Heart right ventricle (tissue), 16 donors: ENCODE data around the gene TMSB15A. TPM values are rescaled to one million over a fixed set of nuclear protein-coding genes. Genes with fewer than 3 reads are reported as not detected.

Experiments used
- ATAC-seq, 8 donors: fragments of 200-7000 bp; cut with Tn5 transposase; one replicate each; pipeline ENCODE4 v1.9.1; 2020; ENCODE audit warnings: mild to moderate bottlenecking in 8 of 8, moderate library complexity in 8 of 8, moderate number of reproducible peaks in 1 of 8
- DNase-seq, 2 donors: peaks; one replicate each; pipeline ENCODE4 v3.0.0-alpha.2; 2020
- H3K27ac ChIP-seq, 10 donors: fragments of 200-600 bp; sonication (generic) in 2 of 10; one replicate each; pipeline versions ENCODE4 v1.5.0 to v1.8.0; 2020 to 2022; ENCODE audit warnings: mild to moderate bottlenecking in 3 of 10
- H3K27me3 ChIP-seq, 7 donors: fragments of 200-600 bp; one replicate each; pipeline ENCODE4 v1.8.0; 2021 to 2022; ENCODE audit warnings: mild to moderate bottlenecking in 2 of 7
- H3K36me3 ChIP-seq, 9 donors: fragments of 200-600 bp; sonication (generic) in 1 of 9; one replicate each; pipeline versions ENCODE4 v1.5.0 to v1.8.0; 2020 to 2022; ENCODE audit warnings: mild to moderate bottlenecking in 2 of 9
- H3K4me1 ChIP-seq, 9 donors: fragments of 200-600 bp; sonication (generic) in 1 of 9; one replicate each; pipeline versions ENCODE4 v1.5.0 to v1.8.0; 2020 to 2022; ENCODE audit warnings: mild to moderate bottlenecking in 4 of 9
- H3K4me3 ChIP-seq, 10 donors: fragments of 200-600 bp; sonication (generic) in 2 of 10; one replicate each; pipeline versions ENCODE4 v1.5.0 to v1.8.0; 2020 to 2022; ENCODE audit warnings: mild to moderate bottlenecking in 7 of 10, moderate library complexity in 2 of 10
- H3K9me3 ChIP-seq, 11 donors: fragments of 200-600 bp in 10 of 11; sonication (generic) in 2 of 11; one replicate each; pipeline versions ENCODE4 v1.5.0 to v1.8.0; 2013 to 2022; ENCODE audit warnings: mild to moderate bottlenecking in 2 of 11, control low read depth in 1 of 11, moderate library complexity in 1 of 11
- WGBS, 2 donors: extraction: QIAGEN DNeasy Blood & Tissue Kit; methylation state at CpG; one replicate each; pipeline ENCODE4 v1.1.7; 2013; ENCODE audit warnings: inconsistent platforms in 1 of 2; 5-methylcytosine and 5-hydroxymethylcytosine counted together
- intact Hi-C, 10 donors: fragments of 100-400 bp; cut with DNase I; formaldehyde crosslinking; loops; one replicate each; pipeline versions ENCODE4 v1.11.1 to v1.14.2; 2022
- long read RNA-seq, 3 donors: library from polyadenylated mRNA; unstranded; transcript quantifications; one replicate each; pipeline ENCODE4 v2.0.0, GENCODE V29; 2020 to 2021
- polyA plus RNA-seq, 2 donors: library from polyadenylated mRNA; stranded (reverse); fragments of 200-250 nt; gene quantifications; one replicate each; pipeline ENCODE4 v1.2.3, GENCODE V29; 2013
- total RNA-seq, 10 donors: library from RNA; stranded (reverse); fragmentation: NEBNext Ultra II Directional in 3 of 10; extraction: Animal tissue kit (Norgen Biotek cat#: 25700) in 3 of 10; gene quantifications; one replicate each; pipeline versions ENCODE4 v1.2.1 to v1.2.4, GENCODE V29; 2021 to 2023
- TF ChIP-seq, protein P1 (sequence below), 9 donors: fragments of 200-600 bp; sonication (generic) in 2 of 9; IDR thresholded peaks; one replicate each; pipeline versions ENCODE4 v1.5.0 to v1.8.0; 2021 to 2022; ENCODE audit warnings: antibody characterized with exemption in 9 of 9, mild to moderate bottlenecking in 5 of 9, moderate library complexity in 1 of 9
- donor health status: Arrhythmogenic right ventricular cardiomyopathy.
- donor health status: ischemic (EF 13 %, LVEDD 7.1; RV severe dilation, severe dysfunction).
- donor health status: healthy with polysubstance abuse.
- donor health status: DM: no; HTN: yes; CAD: no.
- donor health status: DM: no; HTN: no; CAD: no.
- donor health status: ischemic (EF 25% LVEDD 6.9; RV normal size, moderate dysfunction).
- donor health status: ischemic (EF 25% LVEDD 5.7; RV mildly dilated, moderate dysfunction).
- donor health status: healthy.
- donor health status: DM: yes; HTN: yes; CAD: no.
- donor health status: Ischemic cardiomyopathy.
- donor health status: ischemic (EF 35%, LVEDD 5.7; RV mildly dilated, moderate dysfunction).
- donor health status: nonischemic (EF 11% LVEDD 7.7; RV severe dilation, severe dysfunction).
- donor health status: DM: yes; HTN: yes; CAD: no.
- donor health status: PGD.
- donor health status: ischemic (EF 29% LVEDD 5.4; RV normal size, mild dysfunction).
- donor health status: nonischemic (EF 23%, LVEDD 6.1; RV moderate dilation, normal function).

TMSB15A gene
- total RNA-seq (under 1 TPM in 2 of 10 donors, not detected in 8; 0.47 to 0.79 TPM), polyA plus RNA-seq (under 1 TPM; 0.38 to 0.51 TPM)
- long read RNA-seq, donor 1: 0 reads
- long read RNA-seq, donor 2: 0 reads
- long read RNA-seq, donor 3: 0 reads

DNA sequence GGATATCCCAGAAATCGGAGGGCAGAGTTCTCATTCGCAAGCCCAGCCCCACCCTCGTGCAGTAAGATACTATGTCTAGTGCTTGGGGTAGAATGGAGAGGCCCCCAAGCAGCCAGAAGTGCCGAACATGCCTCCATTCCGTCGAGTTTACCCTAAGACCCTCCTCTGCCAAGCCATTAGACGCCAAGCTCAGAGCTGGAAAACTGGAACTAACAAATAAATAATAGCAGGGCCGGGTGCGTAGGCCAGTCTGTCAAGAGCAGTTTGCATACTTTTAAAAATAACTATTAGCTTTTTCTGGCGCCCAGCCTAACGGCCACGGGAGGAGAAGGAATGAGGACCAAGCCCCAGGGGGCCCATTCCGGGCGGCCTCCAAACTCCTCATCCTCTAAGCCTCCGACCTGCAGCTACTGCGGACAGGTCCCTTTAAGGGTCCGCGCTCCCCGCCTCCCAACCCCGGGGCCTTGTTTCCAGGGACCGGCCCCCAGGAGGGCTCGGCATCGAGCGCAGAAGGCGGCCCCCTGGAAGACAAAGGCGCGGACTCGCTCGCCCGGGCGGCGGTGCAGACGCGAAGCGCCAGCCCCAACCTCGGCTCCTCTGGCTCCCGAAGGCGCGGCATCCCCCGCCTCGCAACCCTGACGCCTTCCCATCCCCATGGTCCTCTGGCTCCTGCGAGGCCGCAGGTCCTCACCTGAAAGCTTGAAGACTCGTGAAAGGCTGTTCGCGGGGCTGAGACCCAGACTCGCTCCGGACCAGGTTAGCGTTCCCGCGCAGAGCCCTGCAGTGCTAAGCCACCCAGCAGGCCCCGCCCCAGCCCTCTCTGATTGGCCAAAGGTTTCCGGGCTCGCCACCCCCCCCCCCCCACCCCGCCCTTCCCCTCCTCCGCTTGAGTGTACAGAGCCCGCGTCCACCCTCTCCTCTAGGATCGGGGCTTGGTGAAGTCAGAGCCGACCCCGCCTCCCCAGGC is at the start of gene TMSB15A:
Gene TMSB15A (minus strand): TSS at position 765 of the 967 bp plus-strand sequence.
- intact Hi-C loops: loop anchor here in 1 of 10 donors (10.0 kb wide), 1 partner anchor 349 kb away; no protein-coding TSS in a partner anchor
- no peaks in the 10 kb centered on the region for H3K36me3 ChIP-seq
- peak; percentile 63 to 67 for DNase-seq
- TF ChIP-seq, protein P1, sequence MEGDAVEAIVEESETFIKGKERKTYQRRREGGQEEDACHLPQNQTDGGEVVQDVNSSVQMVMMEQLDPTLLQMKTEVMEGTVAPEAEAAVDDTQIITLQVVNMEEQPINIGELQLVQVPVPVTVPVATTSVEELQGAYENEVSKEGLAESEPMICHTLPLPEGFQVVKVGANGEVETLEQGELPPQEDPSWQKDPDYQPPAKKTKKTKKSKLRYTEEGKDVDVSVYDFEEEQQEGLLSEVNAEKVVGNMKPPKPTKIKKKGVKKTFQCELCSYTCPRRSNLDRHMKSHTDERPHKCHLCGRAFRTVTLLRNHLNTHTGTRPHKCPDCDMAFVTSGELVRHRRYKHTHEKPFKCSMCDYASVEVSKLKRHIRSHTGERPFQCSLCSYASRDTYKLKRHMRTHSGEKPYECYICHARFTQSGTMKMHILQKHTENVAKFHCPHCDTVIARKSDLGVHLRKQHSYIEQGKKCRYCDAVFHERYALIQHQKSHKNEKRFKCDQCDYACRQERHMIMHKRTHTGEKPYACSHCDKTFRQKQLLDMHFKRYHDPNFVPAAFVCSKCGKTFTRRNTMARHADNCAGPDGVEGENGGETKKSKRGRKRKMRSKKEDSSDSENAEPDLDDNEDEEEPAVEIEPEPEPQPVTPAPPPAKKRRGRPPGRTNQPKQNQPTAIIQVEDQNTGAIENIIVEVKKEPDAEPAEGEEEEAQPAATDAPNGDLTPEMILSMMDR (IDR thresholded peaks at IDR 0.05): no peak
- H3K4me1 ChIP-seq: peaks cover 0 to 7% (median 0%) of the 10 kb centered on the region in 9 donors
- peak within 1 kb of the TSS; percentile 2 to 58 (median 46) for H3K4me3 ChIP-seq
- peak within 1 kb of the TSS in 1 of 10 donors; percentile 4 for H3K27ac ChIP-seq
- H3K9me3 ChIP-seq: no peaks in the 10 kb centered on the region
- WGBS, 2 donors: 0 to 1% methylated on average over 39 to 55 of the region's 62 CpGs
- H3K27me3 ChIP-seq: peaks cover 0 to 76% (median 8%) of the 10 kb centered on the region in 7 donors
- peak; percentile 71 to 94 (median 90) for ATAC-seq

DNA sequence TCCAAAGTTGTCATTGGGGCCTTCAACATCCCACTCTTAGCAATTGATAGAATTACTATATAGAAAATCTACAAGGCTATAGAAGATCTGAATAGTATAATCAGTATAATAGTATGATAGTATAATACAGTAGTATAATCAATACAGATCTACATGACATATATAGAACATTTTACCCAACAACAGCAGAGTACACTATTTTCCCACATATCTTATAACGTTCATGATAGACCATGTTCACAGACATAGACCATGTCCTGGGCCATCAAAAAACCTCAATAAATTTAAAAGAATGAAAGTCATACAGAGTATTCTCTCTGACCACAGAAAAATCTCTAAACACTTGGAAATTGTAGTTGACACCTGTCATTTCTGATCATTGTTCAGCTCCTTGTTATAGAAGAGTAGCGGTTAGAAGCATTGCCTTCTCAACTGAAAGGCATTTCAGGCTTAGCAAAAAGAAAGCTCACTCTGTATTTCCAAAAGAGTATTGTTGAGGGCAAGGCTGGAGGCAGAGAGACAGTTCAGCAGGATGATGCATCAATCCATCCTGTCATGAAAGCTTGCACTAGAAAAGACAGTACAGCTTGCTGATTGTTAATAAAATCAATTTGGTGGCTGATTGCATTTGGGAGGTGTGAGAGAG is 44.0 kb upstream of the TMSB15A start:
- 88 to 91% methylated on average over 2 of the region's 2 CpGs for WGBS, 2 donors

DNA sequence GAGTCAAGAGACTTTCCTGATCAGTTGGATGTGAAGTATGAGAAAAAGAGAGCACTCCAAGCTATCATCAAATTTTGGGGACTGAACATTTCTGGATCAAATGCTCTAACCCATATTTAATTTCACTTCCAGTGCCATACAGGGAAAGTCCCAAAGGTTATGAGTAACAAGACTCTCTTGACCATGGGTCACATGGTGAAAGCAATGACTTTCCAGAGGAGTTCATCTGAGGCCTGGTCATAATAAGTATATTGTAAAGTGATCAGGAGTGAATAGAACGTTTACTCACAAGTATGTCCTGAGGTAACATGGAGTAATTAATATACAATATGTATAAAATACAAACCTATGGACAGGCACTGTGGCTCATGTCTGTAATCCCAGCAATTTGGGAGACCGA is 42.1 kb upstream of the TMSB15A start:
- 82 to 92% methylated on average over 2 of the region's 2 CpGs for WGBS, 2 donors
- TF ChIP-seq, protein P1 (IDR thresholded peaks at IDR 0.05): no peak
- Histone ChIP-seq H3K27ac (no peak overlapping the region), H3K9me3 (no peaks in the 10 kb centered on the region), H3K4me1 (no peaks in the 10 kb centered on the region), H3K27me3 (peaks cover 0 to 40% (median 0%) of the 10 kb centered on the region in 7 donors), H3K4me3 (no peak overlapping the region), H3K36me3 (no peaks in the 10 kb centered on the region)
- no peak for ATAC-seq
- no peak for DNase-seq
- intact Hi-C loops: no loop called here

More for the DNA sequence above, 44.0 kb upstream of the TMSB15A start:
- no peak overlapping the region for H3K27ac ChIP-seq
- H3K36me3 ChIP-seq: no peaks in the 10 kb centered on the region
- no peak overlapping the region for H3K4me3 ChIP-seq
- DNase-seq: no peak
- TF ChIP-seq, protein P1 (IDR thresholded peaks at IDR 0.05): no peak
- peaks cover 0 to 34% (median 0%) of the 10 kb centered on the region in 7 donors for H3K27me3 ChIP-seq
- no peaks in the 10 kb centered on the region for H3K4me1 ChIP-seq
- intact Hi-C loops: no loop called here
- ATAC-seq: no peak
- H3K9me3 ChIP-seq: no peaks in the 10 kb centered on the region

DNA sequence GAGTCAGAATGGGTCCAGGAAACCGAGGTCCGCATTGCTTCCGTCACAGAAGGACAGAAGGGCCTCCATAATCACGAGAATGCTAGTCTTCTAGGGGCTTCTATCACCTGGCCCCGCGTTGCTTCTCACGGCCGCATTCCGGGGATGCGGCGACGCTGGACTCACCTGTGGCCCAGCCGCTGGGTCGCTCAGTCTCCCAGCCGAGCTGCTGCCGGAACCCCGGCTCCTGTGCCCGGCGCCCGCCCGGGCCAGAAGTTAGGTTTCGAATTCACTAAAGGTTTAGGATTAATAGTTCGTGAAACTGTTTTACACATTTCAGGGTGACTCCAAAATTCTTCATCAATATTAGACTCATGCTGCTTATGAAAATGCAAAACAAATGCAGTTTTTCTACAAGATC is 31.7 kb upstream of the TMSB15A start:
- WGBS, 2 donors: 89 to 90% methylated on average over 22 to 23 of the region's 23 CpGs
- ATAC-seq (no peak), DNase-seq (no peak)
- H3K4me1 ChIP-seq: no peaks in the 10 kb centered on the region
- H3K36me3 ChIP-seq: no peaks in the 10 kb centered on the region
- H3K9me3 ChIP-seq: no peaks in the 10 kb centered on the region
- H3K4me3 ChIP-seq: no peak overlapping the region
- no peak overlapping the region for H3K27ac ChIP-seq
- intact Hi-C loops: no loop called here
- H3K27me3 ChIP-seq: peaks cover 0 to 35% (median 0%) of the 10 kb centered on the region in 7 donors
- TF ChIP-seq, protein P1 (IDR thresholded peaks at IDR 0.05): no peak
